ENCODE measurements around the gene SERINC3.

GRCh38 chr20:44479643-44480042 lies 42.2 kb downstream of the SERINC3 start:
- no peak for TF ChIP-seq CTCF (IDR thresholded peaks at IDR 0.05; ENCODE audit: poor library complexity, severe bottlenecking)
- no peak for TF ChIP-seq EZH2 (IDR thresholded peaks at IDR 0.05; ENCODE audit: borderline replicate concordance, insufficient read depth, low read length, poor library complexity, severe bottlenecking)
- no peak for TF ChIP-seq SMC3 (conservative IDR thresholded peaks at IDR 0.05; ENCODE audit: poor library complexity)
- no peak for TF ChIP-seq TAF1 (IDR thresholded peaks at IDR 0.05; ENCODE audit: low read depth)
- TF ChIP-seq REST (IDR thresholded peaks at IDR 0.05; ENCODE audit: borderline replicate concordance), result no peak

All from neural cell (in vitro differentiated cells).